Measurements from ENCODE around the gene FBN2. TPM values are rescaled to one million over a fixed set of nuclear protein-coding genes. Genes with fewer than 3 reads are reported as not detected.

The FBN2 gene
- total and polyA plus RNA-seq, 5 donors = 0.51 to 1.7 (median 1.3) TPM

- intact Hi-C loops (cut with DNase I) = loop anchor here in 2 of 4 donors (5.0 kb wide), 2 partner anchors 282 to 287 kb away; no protein-coding TSS in a partner anchor
- ATAC-seq = no peak
- Histone ChIP-seq H3K27ac (ENCODE audit: low read length) (no peak overlapping the region), H3K4me3 (ENCODE audit: low read length) (no peak overlapping the region), H3K4me1 (ENCODE audit: control insufficient read depth, insufficient read depth, low read length) (no peaks in the 10 kb centered on the region), H3K27me3 (ENCODE audit: control insufficient read depth, insufficient read depth) (no peaks in the 10 kb centered on the region), H3K9me3 (ENCODE audit: control insufficient read depth, low read length) (no peaks in the 10 kb centered on the region)
- 46% methylated on average over 5 of the region's 5 CpGs for WGBS
- DNase-seq = no peak
Measured at GRCh38 chr5:128498844-128499455, 39.1 kb downstream of the FBN2 start.

GRCh38 chr5:128494516-128494915 lies 43.5 kb downstream of the FBN2 start:
- no peaks in the 10 kb centered on the region for H3K4me1 ChIP-seq (ENCODE audit: control insufficient read depth, insufficient read depth, low read length)
- ATAC-seq (no peak), DNase-seq (no peak)
- H3K27me3 ChIP-seq (ENCODE audit: control insufficient read depth, insufficient read depth) = no peaks in the 10 kb centered on the region
- intact Hi-C loops (cut with DNase I) = loop anchor here in 1 of 4 donors (2.0 kb wide), 1 partner anchor 280 kb away; no protein-coding TSS in a partner anchor
- 75% methylated on average over 1 of the region's 1 CpG for WGBS
- H3K4me3 ChIP-seq (ENCODE audit: low read length) = no peak overlapping the region
- no peaks in the 10 kb centered on the region for H3K9me3 ChIP-seq (ENCODE audit: control insufficient read depth, low read length)
- H3K27ac ChIP-seq (ENCODE audit: low read length) = no peak overlapping the region

DNA sequence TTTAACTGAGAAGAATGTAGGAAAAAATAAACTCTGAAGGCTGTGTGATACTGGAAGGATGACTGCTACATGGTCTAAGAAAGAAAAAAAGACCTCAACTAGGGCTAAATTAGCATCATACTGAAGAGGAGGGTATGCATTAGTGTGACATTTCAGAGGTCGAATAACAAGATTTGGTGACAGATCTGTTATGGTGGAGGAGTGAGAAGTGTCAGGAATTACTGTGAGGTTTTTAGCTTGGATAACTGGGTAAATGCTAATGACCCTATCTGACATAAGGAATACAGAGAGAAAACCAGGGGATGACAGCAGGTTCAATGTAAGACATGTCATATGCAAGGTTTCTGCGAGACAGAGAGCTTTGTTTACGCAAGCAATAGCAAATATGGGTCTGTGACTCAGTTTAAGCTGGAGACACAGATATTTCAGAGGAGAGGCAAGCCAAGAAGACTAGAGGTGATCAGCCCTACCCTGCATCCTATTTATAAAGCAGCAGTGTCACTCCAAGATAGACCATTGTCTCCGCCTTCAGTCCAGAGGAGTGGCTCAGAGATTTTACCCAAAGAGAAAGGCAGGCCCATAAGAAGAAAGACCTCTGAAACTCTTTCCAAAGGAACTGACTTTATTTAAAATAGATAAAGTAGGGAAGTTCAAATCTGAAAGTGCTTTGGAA lies 44.3 kb downstream of the FBN2 start:
- Histone ChIP-seq H3K27me3 (ENCODE audit: control insufficient read depth, insufficient read depth) (no peaks in the 10 kb centered on the region), H3K4me3 (ENCODE audit: low read length) (no peak overlapping the region), H3K27ac (ENCODE audit: low read length) (no peak overlapping the region), H3K9me3 (ENCODE audit: control insufficient read depth, low read length) (no peaks in the 10 kb centered on the region), H3K4me1 (ENCODE audit: control insufficient read depth, insufficient read depth, low read length) (no peaks in the 10 kb centered on the region)
- DNase-seq (no peak), ATAC-seq (no peak)
- intact Hi-C loops (cut with DNase I) = loop anchor here in 1 of 4 donors (2.0 kb wide), 1 partner anchor 279 kb away; no protein-coding TSS in a partner anchor
- 93% methylated on average over 4 of the region's 4 CpGs for WGBS

DNA sequence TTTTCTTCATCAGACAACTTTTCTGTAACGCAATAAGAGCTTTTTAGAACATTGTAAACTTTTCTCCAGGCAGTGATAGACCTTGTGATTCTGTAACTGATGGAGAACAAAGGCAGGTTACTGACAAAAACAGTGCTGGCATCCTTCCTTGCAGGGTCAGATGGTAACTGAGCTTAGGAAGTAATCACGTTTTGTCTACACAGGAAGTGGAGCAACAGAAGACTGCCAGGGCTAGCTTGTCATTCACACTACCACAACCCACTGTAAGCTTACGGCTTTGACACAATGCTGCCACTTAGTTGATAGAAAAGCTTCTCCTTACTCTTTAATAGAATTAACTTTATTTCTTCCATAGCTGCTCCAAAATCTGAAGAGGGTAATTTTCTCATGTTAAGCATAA lies 46.8 kb downstream of the FBN2 start:
- Histone ChIP-seq H3K4me3 (ENCODE audit: low read length) (no peak overlapping the region), H3K4me1 (ENCODE audit: control insufficient read depth, insufficient read depth, low read length) (no peaks in the 10 kb centered on the region), H3K27ac (ENCODE audit: low read length) (no peak overlapping the region), H3K27me3 (ENCODE audit: control insufficient read depth, insufficient read depth) (no peaks in the 10 kb centered on the region), H3K9me3 (ENCODE audit: control insufficient read depth, low read length) (no peaks in the 10 kb centered on the region)
- WGBS = 34% methylated on average over 3 of the region's 3 CpGs
- ATAC-seq = no peak
- intact Hi-C loops (cut with DNase I) = no loop called here
- DNase-seq = no peak

DNA sequence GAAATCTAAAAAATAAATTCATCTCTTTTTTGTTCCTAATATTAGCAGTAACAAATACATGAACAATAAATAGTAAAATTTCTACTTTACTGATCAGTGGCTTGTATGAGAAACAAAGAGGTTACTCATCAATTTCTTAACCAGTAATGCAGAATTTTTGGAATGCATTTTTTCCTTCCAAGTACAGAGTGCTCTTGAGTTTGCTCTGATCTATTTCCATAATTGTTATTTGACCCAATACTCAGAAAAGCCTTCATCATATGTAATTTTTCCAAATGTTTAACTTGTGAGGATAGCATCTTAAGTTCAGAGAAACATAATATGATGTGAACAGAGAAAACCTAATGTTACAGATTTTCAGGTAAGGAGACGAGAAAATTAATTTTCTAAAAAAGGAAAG lies 47.3 kb downstream of the FBN2 start:
- intact Hi-C loops (cut with DNase I) = no loop called here
- 74% methylated on average over 1 of the region's 1 CpG for WGBS
- Histone ChIP-seq H3K4me1 (ENCODE audit: control insufficient read depth, insufficient read depth, low read length) (no peaks in the 10 kb centered on the region), H3K9me3 (ENCODE audit: control insufficient read depth, low read length) (no peaks in the 10 kb centered on the region), H3K27ac (ENCODE audit: low read length) (no peak overlapping the region), H3K4me3 (ENCODE audit: low read length) (no peak overlapping the region), H3K27me3 (ENCODE audit: control insufficient read depth, insufficient read depth) (no peaks in the 10 kb centered on the region)
- DNase-seq (no peak), ATAC-seq (no peak)

GRCh38 chr5:128487041-128487440 lies 51.0 kb downstream of the FBN2 start:
- DNase-seq = no peak
- intact Hi-C loops (cut with DNase I) = no loop called here
- Histone ChIP-seq H3K4me3 (ENCODE audit: low read length) (no peak overlapping the region), H3K27me3 (ENCODE audit: control insufficient read depth, insufficient read depth) (no peaks in the 10 kb centered on the region), H3K9me3 (ENCODE audit: control insufficient read depth, low read length) (no peaks in the 10 kb centered on the region), H3K27ac (ENCODE audit: low read length) (no peak overlapping the region), H3K4me1 (ENCODE audit: control insufficient read depth, insufficient read depth, low read length) (no peaks in the 10 kb centered on the region)
- WGBS = 88% methylated on average over 3 of the region's 3 CpGs
- ATAC-seq = no peak

DNA sequence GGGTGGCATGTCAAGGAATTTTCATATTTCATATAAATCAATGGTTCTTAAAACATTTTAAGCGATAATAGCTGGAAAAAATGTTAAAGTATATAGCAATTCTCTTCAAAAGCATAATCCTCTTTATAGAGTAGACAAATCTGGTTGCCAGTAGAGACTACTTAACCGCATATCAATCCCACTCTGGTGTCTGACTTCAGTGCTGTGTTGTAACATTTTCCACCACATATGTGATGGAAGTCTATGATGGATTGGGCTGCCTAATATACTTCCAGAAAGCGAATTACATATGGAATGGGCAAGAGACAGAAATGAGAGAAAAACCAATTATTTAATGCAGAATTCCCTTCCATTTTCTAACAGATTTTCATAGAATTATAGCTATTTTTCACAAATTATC lies 54.3 kb downstream of the FBN2 start:
- H3K27ac ChIP-seq (ENCODE audit: low read length) = no peak overlapping the region
- no peak overlapping the region for H3K4me3 ChIP-seq (ENCODE audit: low read length)
- intact Hi-C loops (cut with DNase I) = no loop called here
- DNase-seq (no peak), ATAC-seq (no peak)
- H3K27me3 ChIP-seq (ENCODE audit: control insufficient read depth, insufficient read depth) = no peaks in the 10 kb centered on the region
- no peaks in the 10 kb centered on the region for H3K9me3 ChIP-seq (ENCODE audit: control insufficient read depth, low read length)
- H3K4me1 ChIP-seq (ENCODE audit: control insufficient read depth, insufficient read depth, low read length) = no peaks in the 10 kb centered on the region
- WGBS = 96% methylated on average over 3 of the region's 3 CpGs

GRCh38 chr5:128480906-128481633 lies 57.0 kb downstream of the FBN2 start:
- H3K9me3 ChIP-seq (ENCODE audit: control insufficient read depth, low read length) = no peaks in the 10 kb centered on the region
- 77% methylated on average over 5 of the region's 5 CpGs for WGBS
- H3K4me1 ChIP-seq (ENCODE audit: control insufficient read depth, insufficient read depth, low read length) = no peaks in the 10 kb centered on the region
- ATAC-seq (no peak), DNase-seq (no peak)
- intact Hi-C loops (cut with DNase I) = no loop called here
- no peak overlapping the region for H3K4me3 ChIP-seq (ENCODE audit: low read length)
- no peak overlapping the region for H3K27ac ChIP-seq (ENCODE audit: low read length)
- H3K27me3 ChIP-seq (ENCODE audit: control insufficient read depth, insufficient read depth) = no peaks in the 10 kb centered on the region

GRCh38 chr5:128480158-128480557 lies 57.9 kb downstream of the FBN2 start:
- WGBS = 79% methylated on average over 1 of the region's 1 CpG
- H3K27ac ChIP-seq (ENCODE audit: low read length) = no peak overlapping the region

DNA sequence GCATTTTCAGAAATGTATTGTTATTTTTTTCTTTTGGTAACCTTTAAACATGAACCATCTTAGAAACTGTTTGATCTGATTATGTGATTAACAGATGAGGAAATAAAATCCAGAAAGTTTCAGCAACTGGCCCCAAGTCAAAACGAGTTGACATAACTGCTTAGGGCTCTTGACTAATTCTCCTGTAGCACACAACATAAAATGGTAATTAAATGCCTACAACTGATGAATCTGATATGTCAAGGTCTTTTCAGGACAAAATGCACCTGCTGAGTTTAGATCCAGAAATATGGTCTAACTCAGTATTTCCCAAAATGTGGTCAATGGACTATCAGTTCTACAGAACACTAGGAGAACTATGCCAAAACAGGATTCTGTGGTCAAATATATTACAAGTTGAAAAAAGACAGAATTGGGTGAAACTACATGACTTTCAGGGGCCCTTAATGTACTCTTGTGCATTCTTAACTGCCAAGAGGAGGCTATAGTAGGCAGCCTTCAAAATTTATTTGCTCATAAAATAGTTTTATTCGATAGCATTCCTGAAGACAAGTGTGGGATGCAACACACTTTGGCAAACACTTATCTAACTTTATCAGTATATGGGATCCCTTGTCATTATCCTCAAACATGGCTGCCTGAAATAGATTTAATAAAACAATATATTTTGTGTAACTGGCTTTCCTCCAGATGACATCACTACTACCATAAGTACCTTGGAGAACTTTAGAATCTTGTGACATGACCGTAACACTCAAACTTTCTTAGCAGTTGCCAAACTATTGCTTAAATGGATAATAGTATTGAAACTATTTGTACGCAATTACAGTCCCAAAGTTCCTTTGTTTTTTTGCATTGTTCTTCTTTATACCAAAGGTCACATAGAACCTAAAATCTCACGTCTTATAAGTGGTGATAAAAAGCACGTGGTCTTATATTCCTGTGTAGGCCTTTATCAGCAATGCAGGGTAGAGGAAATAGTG lies 59.4 kb downstream of the FBN2 start:
- DNase-seq (no peak), ATAC-seq (no peak)
- Histone ChIP-seq H3K27me3 (ENCODE audit: control insufficient read depth, insufficient read depth) (no peaks in the 10 kb centered on the region), H3K4me1 (ENCODE audit: control insufficient read depth, insufficient read depth, low read length) (no peaks in the 10 kb centered on the region), H3K27ac (ENCODE audit: low read length) (no peak overlapping the region), H3K4me3 (ENCODE audit: low read length) (no peak overlapping the region), H3K9me3 (ENCODE audit: control insufficient read depth, low read length) (no peaks in the 10 kb centered on the region)
- intact Hi-C loops (cut with DNase I) = no loop called here
- 82% methylated on average over 6 of the region's 6 CpGs for WGBS

More at GRCh38 chr5:128480158-128480557, 57.9 kb downstream of the FBN2 start:
- no peak for DNase-seq
- ATAC-seq = no peak
- H3K4me3 ChIP-seq (ENCODE audit: low read length) = no peak overlapping the region
- H3K27me3 ChIP-seq (ENCODE audit: control insufficient read depth, insufficient read depth) = no peaks in the 10 kb centered on the region
- H3K4me1 ChIP-seq (ENCODE audit: control insufficient read depth, insufficient read depth, low read length) = no peaks in the 10 kb centered on the region
- no peaks in the 10 kb centered on the region for H3K9me3 ChIP-seq (ENCODE audit: control insufficient read depth, low read length)
- intact Hi-C loops (cut with DNase I) = no loop called here
